Calu3 (cell line): Measurements from ENCODE around the gene AOC2. TPM values are rescaled to one million over a fixed set of nuclear protein-coding genes. Genes with fewer than 3 reads are reported as not detected.

Experiments
- BruUV-seq: library from RNA; stranded (reverse); fragments of 400-500 nt; replicated peaks from 2 replicates; lab custom pipeline; 2021; lab: Mats Ljungman, UMichigan
- CTCF ChIA-PET: fragments of 300-600 bp; sonication (Branson Sonifier 250); formaldehyde crosslinking; loops from one replicate; lab custom pipeline; 2022; ENCODE audit warnings: antibody characterized with exemption; lab: Charles Lee
- DNase-seq: peaks from one replicate; pipeline ENCODE4 v3.0.0; 2022
- H3K27ac Mint-ChIP-seq: one replicate; pipeline ENCODE4 v1.8.0; 2022; ENCODE audit warnings: mixed read lengths; ENCODE audit not compliant: unreplicated experiment
- H3K27me3 Mint-ChIP-seq: one replicate; pipeline ENCODE4 v1.8.0; 2022; ENCODE audit warnings: mixed read lengths; ENCODE audit not compliant: unreplicated experiment
- H3K36me3 Mint-ChIP-seq: one replicate; pipeline ENCODE4 v1.8.0; 2022; ENCODE audit warnings: mild to moderate bottlenecking, moderate library complexity, mixed read lengths; ENCODE audit not compliant: insufficient read depth, unreplicated experiment
- H3K4me1 Mint-ChIP-seq: one replicate; pipeline ENCODE4 v1.8.0; 2022; ENCODE audit warnings: mild to moderate bottlenecking, low read depth, mixed read lengths; ENCODE audit not compliant: unreplicated experiment
- H3K4me3 Mint-ChIP-seq: one replicate; pipeline ENCODE4 v1.8.0; 2022; ENCODE audit warnings: mild to moderate bottlenecking, low read depth, moderate library complexity, mixed read lengths; ENCODE audit not compliant: unreplicated experiment
- H3K9me3 Mint-ChIP-seq: one replicate; pipeline ENCODE4 v1.8.0; 2022; ENCODE audit warnings: low read depth, mixed read lengths; ENCODE audit not compliant: unreplicated experiment
- intact Hi-C: fragments of 100-400 bp; cut with micrococcal nuclease; formaldehyde crosslinking; loops from one replicate; pipeline ENCODE4 v1.10.0; 2022; ENCODE audit not compliant: unreplicated experiment
- total RNA-seq: library from RNA; stranded (reverse); gene quantifications from 2 replicates; pipeline ENCODE4 v1.2.3, GENCODE V29; 2022
- TF ChIP-seq, protein P1 (sequence below): fragments of 200-600 bp; IDR thresholded peaks from one replicate; pipeline ENCODE4 v1.8.0; 2022; ENCODE audit warnings: antibody characterized with exemption; ENCODE audit not compliant: unreplicated experiment

Gene AOC2
- total RNA-seq, 1 experiment from 2014 or later, result 10.5 TPM

DNA sequence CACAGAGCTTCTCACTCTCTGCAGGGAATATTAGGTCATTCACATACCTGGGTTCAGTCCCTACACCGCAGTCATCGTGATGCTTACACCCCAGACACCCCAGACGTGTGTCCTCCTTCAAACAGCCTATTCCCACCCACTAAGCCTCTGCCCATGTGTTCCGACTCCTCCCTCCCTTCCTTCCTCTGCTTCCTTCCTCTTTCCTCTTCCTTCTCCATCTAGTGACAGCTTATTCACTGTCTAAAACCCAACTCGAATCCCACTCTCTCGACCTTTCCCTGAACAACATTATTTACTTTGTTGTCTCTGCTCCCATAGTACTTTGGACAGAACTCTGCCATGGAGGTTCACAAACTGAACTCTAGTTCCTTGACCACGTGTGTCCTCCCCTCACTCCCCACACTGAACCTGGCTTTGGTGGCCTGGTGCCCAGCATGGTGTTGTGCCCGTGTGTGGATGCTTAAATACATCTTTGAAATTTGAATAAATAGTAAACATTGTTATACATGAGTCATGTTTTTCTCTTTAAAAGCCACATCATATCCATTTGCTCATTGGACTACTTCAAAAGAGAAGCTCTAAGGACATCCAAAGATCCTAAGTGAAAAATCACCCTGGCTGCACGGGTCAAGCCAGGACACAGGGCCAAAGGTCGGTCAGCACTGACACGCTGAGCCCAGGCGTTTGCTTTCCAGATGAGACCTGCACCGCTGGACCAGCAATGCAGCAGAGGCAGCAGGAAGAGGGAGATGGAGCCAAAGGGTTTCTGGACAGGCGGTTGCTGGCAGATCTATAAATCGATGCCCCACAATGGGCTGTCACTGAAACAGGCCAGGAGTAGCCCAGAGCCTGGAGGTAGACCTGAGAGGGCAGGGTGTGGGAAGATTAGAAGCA is 42.1 kb downstream of the AOC2 start:
- H3K9me3 Mint-ChIP-seq, result no peaks in the 10 kb centered on the region
- no peak overlapping the region for H3K4me3 Mint-ChIP-seq
- CTCF ChIA-PET, result interaction anchor here (0.6 to 0.7 kb wide), 4 partner anchors 19 to 279 kb away, joined by 3 to 12 read pairs (median 4); no protein-coding TSS in a partner anchor
- BruUV-seq, result no TSS peak
- no peaks in the 10 kb centered on the region for H3K4me1 Mint-ChIP-seq
- DNase-seq, result no peak
- peaks cover 13% of the 10 kb centered on the region for H3K27me3 Mint-ChIP-seq
- intact Hi-C loops, result no loop called here
- H3K27ac Mint-ChIP-seq, result no peak overlapping the region
- TF ChIP-seq, protein P1, sequence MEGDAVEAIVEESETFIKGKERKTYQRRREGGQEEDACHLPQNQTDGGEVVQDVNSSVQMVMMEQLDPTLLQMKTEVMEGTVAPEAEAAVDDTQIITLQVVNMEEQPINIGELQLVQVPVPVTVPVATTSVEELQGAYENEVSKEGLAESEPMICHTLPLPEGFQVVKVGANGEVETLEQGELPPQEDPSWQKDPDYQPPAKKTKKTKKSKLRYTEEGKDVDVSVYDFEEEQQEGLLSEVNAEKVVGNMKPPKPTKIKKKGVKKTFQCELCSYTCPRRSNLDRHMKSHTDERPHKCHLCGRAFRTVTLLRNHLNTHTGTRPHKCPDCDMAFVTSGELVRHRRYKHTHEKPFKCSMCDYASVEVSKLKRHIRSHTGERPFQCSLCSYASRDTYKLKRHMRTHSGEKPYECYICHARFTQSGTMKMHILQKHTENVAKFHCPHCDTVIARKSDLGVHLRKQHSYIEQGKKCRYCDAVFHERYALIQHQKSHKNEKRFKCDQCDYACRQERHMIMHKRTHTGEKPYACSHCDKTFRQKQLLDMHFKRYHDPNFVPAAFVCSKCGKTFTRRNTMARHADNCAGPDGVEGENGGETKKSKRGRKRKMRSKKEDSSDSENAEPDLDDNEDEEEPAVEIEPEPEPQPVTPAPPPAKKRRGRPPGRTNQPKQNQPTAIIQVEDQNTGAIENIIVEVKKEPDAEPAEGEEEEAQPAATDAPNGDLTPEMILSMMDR, result no peak
- H3K36me3 Mint-ChIP-seq, result no peaks in the 10 kb centered on the region

DNA sequence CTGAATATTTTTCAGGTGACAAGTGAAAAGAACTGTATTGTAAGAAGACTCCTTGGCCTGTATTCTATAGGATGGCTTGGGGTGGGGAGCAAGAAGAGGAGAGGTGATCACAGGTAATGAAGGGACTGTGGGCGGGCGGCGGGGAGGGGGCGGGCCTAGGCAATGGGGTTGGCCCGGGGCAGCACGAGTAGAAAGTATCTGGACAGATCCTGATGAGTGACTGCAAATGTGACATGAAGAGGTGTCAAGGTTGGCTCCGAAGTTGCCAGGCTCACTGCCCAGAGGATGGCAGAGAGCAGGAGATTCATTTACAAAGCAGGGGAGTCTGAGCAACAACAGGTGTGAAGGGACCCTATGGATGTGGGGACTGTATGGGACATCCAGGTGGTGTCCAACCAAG is 45.4 kb downstream of the AOC2 start:
- BruUV-seq, result no TSS peak
- TF ChIP-seq, protein P1, result no peak
- DNase-seq, result no peak
- peaks cover 15% of the 10 kb centered on the region for H3K4me1 Mint-ChIP-seq
- CTCF ChIA-PET, result interaction anchor here (0.6 kb wide), 1 partner anchor 359 kb away, joined by 3 read pairs; no protein-coding TSS in a partner anchor
- no peaks in the 10 kb centered on the region for H3K36me3 Mint-ChIP-seq
- no peak overlapping the region for H3K4me3 Mint-ChIP-seq
- H3K27ac Mint-ChIP-seq, result no peak overlapping the region
- no peaks in the 10 kb centered on the region for H3K9me3 Mint-ChIP-seq
- no peaks in the 10 kb centered on the region for H3K27me3 Mint-ChIP-seq
- intact Hi-C loops, result no loop called here

DNA sequence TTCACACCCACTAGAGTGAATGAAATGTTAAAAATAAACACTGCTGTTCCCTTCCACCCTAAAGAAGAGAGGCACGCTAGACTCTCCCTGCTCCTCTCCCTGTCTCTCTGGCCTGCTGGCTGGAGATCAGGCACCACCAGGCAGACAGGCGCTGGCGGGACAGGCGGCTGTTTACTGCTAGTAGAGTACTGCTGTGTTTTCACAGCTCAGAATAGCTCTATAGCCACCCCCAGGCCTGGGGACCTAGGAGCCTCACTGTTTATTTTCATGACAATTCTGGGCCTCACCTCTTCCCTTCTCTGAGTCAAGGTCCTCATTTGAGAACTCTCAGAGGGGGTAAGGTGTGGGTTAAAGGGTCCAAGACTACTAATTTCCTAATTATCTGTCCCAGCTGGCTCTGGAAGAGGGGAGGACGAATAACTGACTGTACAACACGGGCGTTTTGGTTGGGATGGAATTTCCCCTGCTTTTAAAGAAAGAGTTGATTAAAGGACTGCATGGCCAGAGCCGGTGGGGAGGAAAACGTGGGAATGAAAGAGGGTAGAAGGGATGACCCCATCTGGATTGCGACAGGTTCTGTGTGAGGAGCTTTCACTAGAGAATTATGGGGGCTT is 47.3 kb downstream of the AOC2 start:
- peaks cover 23% of the 10 kb centered on the region for H3K4me1 Mint-ChIP-seq
- no peak for DNase-seq
- BruUV-seq, result no TSS peak
- H3K27me3 Mint-ChIP-seq, result no peaks in the 10 kb centered on the region
- TF ChIP-seq, protein P1, result no peak
- intact Hi-C loops, result no loop called here
- CTCF ChIA-PET, result interaction anchor here (1.0 kb wide), 1 partner anchor 67 kb away, joined by 3 read pairs; the partner anchor contains the start of gene BECN1
- H3K4me3 Mint-ChIP-seq, result no peak overlapping the region
- H3K36me3 Mint-ChIP-seq, result no peaks in the 10 kb centered on the region
- no peak overlapping the region for H3K27ac Mint-ChIP-seq
- H3K9me3 Mint-ChIP-seq, result no peaks in the 10 kb centered on the region

DNA sequence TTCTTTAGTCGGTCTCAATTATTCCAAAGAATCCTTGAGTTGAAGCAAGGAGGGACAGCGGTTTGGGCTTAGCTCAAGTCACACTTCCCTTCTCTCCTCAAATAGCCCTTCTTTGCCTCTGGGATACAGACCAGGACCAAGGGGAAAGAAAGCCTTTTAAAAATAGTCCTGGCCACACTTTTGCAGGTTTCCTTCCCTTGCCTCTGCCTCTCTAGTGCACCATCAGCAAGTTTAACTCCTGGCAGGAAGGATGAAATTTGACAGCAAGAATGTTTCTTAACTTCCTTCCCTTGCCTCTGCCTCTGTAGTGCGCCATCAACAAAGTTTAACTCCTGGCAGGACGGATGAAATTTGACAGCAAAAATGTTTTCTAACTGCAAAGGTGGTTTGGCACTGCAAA is 49.0 kb downstream of the AOC2 start:
- TF ChIP-seq, protein P1, result no peak
- no TSS peak for BruUV-seq
- H3K27me3 Mint-ChIP-seq, result no peaks in the 10 kb centered on the region
- no peaks in the 10 kb centered on the region for H3K36me3 Mint-ChIP-seq
- intact Hi-C loops, result no loop called here
- DNase-seq, result no peak
- no peak overlapping the region for H3K27ac Mint-ChIP-seq
- H3K4me1 Mint-ChIP-seq, result peaks cover 23% of the 10 kb centered on the region
- CTCF ChIA-PET, result no interaction called here
- H3K4me3 Mint-ChIP-seq, result no peak overlapping the region
- no peaks in the 10 kb centered on the region for H3K9me3 Mint-ChIP-seq
